ENCODE data around the gene CASKIN2.

The CASKIN2 gene, protein sequence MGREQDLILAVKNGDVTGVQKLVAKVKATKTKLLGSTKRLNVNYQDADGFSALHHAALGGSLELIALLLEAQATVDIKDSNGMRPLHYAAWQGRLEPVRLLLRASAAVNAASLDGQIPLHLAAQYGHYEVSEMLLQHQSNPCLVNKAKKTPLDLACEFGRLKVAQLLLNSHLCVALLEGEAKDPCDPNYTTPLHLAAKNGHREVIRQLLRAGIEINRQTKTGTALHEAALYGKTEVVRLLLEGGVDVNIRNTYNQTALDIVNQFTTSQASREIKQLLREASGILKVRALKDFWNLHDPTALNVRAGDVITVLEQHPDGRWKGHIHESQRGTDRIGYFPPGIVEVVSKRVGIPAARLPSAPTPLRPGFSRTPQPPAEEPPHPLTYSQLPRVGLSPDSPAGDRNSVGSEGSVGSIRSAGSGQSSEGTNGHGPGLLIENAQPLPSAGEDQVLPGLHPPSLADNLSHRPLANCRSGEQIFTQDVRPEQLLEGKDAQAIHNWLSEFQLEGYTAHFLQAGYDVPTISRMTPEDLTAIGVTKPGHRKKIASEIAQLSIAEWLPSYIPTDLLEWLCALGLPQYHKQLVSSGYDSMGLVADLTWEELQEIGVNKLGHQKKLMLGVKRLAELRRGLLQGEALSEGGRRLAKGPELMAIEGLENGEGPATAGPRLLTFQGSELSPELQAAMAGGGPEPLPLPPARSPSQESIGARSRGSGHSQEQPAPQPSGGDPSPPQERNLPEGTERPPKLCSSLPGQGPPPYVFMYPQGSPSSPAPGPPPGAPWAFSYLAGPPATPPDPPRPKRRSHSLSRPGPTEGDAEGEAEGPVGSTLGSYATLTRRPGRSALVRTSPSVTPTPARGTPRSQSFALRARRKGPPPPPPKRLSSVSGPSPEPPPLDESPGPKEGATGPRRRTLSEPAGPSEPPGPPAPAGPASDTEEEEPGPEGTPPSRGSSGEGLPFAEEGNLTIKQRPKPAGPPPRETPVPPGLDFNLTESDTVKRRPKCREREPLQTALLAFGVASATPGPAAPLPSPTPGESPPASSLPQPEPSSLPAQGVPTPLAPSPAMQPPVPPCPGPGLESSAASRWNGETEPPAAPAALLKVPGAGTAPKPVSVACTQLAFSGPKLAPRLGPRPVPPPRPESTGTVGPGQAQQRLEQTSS (N-terminal part only)

DNA sequence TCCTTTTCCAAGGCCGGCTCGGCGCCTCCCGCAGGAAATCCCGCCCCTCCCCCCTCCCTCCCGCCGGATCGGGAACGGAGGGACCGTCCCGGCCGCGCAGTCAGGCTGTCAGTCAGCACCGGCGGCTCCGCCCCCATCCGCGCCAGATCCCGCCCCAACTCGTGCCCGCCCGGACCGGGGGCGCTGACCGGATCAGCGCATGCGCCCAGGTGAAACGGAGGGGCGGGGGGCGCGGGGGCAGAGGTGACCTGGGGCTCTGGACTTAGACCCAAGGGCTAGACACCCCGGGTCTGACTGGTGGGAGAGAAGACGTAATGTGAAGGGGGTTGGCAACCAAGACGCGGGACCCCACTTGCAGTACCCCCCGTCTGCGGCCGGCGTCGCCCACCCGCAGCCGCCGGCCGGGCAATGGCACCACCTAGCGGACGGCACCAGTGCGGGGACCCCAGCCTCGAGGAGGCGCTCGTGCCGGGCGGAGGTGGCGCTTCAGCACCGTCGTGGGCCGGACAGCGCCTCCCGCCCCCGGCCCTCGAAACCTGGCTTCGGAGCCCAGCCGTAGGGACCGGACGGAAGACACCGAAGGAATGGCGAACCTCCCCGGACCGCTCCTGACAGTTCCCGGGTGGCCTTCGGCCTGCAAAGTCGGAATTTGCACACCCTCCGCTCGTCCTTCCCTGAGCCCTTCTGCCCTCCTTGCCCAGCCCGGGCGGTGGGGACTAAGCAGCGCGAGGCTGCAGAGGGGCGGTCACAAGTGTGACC, at the start of gene CASKIN2:
TSS of gene CASKIN2 (minus strand) at position 42 of the 759 bp plus-strand sequence. CDS start 1,733 bp downstream, outside the sequence.
- DNase-seq = peak; percentile 97

DNA sequence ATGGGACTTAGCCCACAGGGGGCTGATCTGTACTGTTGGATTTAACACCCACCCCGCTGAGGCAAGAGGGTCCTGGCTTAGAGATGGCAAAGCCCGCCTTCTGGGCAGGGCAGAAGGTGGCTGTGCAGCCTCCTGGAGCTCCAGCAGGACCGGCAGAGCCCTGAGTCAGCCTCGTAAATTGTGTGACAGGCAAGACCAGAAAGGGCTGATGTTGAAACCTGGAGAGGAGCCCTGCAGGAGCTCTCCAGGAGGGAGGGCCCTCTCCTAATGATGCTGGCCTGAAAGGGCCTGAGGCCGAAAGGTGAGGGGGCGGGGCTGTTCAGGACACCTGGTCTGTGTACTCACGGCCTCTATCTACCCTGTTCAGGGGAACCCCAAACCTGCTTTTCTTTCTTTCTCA, 49.7 kb upstream of the CASKIN2 start:
- no peak for DNase-seq

DNA sequence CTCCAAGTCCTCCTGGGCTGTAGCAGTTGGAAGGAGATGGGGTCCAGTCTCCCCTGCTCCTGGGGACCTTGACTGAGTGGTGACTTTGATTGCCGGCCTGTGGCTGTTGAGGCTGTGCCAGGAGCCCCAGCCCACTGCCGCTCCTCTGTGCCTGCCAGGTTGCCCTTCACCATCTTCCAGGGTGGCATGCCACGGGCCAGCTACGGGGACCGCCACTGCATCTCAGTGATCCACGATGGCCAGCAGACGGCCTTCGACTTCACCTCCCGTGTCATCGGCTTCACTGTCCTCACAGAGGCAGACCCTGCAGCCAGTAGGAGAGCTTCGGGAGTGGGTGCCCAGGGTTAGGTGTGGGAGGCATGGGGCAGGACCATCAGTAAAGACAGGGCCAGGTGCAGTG, 48.9 kb upstream of the CASKIN2 start:
- no peak for DNase-seq

DNA sequence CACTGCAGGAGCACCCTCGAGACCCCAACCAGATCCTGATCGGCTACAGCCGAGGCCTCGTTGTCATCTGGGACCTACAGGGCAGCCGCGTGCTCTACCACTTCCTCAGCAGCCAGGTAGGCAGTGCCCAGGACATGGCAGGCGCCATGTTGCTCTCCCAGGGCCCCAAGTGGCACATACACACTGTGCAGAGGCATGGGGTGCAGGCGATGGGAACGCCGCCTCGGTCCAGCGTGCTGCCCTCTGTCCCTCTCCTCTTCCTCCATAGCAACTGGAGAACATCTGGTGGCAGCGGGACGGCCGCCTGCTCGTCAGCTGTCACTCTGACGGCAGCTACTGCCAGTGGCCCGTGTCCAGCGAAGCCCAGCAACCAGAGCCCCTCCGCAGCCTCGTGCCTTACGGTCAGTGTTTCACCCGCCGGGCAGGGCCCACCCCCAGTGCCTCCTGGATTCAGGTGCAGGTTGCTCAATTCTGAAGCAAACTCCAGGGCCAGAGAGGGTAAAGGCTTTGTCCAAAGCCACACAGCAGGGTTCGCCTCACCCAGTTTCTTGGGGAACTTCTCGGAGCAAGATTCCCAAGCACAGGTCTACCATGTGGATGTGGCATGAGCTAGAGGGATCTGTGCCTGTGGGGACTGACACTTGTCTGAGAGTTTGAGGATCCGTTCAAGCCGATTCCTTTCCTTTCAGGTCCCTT, 47.9 kb upstream of the CASKIN2 start:
- DNase-seq = no peak

DNA sequence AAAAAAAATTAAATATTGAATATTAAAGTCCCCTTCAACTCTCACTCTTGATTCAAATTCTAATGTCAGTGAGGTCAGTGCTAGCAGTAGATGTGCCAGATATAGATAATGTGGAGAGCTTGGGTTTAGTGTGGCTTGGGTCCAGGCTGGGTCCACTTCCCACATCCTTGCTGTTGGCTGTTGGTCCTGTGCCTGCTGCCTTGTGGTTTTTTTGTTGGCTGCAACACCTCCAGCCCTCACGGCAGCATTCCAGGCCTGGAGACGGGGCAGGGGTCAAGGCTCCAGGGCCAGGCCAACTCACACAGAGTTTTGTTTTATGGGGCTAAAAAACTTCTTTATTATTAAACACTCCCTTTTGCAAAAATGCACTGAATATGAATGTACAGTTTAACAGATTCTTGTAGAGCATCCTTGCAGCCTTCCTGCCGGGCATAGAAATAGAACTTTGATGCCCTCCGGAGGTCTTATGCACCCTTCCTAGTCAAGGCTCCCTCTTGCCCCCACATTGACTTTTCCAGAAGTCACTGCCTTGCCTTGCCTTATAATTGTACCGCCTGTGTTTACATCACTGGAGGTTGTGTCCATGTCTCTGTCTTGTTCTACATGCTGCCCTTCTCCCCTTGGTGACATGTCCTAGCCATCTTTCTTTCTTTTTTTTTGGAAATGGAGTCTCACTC, 46.7 kb upstream of the CASKIN2 start:
- DNase-seq = no peak

DNA sequence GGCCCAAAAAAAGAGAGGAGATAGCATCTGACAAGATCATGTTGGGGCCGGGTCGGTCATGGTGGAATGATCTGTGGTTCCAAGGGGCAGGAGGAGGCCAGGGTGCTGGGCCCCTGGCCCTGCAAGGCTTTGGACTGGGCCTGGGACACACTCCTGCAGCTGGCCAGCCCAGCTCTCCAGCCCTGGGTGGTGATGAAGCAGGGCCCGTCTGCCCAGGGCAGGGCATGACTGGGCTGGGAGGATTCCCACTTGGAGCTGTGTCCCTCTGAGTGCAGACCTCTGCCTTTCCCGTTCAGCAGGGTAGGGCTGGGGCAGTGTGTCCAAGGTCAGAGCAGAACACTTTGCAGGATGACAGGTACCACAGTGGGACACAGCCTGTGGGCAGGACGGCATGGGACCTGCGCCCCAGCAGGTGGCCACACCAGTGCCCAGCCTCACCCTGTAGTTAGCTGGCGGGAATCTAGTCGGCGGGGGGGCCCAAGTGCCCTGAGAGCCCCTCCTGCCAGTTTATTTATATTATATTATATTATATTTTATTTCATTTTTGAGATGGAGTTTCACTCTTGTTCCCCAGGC, 44.7 kb upstream of the CASKIN2 start:
- DNase-seq = no peak

DNA sequence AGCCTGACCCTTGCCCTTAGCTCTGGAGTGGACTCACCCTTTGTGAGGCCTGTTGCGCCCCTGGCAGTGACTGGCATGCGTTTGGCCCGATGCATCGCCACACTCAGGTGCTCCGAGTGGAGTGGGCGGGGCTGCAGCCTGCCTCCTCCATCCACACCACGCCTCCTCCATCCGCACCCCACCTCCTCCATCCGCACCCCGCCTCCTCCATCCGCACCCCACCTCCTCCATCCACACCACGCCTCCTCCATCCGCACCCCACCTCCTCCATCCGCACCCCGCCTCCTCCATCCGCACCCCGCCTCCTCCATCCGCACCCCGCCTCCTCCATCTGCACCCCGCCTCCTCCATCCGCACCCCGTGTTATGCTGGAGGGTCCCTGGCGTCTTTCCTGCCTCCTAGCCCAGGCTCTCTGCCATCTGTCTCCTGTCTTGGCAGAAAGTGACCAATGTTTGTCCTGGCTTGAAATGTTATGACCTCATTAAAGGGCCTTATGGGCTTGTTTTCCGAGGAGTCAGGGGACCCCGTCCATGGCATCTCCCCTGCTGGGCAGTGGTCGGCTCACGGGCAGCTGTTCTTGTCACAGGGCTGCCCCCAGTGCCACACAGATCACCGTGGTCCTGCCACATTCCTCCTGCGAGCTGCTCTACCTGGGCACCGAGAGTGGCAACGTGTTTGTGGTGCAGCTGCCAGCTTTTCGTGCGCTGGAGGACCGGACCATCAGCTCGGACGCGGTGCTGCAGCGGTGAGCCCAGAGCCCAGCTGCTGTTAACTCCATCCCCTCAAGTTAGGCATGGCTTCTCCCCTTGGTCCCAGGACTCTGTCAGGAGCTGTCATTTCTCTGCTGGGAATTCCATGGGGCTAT, 43.6 kb upstream of the CASKIN2 start:
- no peak for DNase-seq

DNA sequence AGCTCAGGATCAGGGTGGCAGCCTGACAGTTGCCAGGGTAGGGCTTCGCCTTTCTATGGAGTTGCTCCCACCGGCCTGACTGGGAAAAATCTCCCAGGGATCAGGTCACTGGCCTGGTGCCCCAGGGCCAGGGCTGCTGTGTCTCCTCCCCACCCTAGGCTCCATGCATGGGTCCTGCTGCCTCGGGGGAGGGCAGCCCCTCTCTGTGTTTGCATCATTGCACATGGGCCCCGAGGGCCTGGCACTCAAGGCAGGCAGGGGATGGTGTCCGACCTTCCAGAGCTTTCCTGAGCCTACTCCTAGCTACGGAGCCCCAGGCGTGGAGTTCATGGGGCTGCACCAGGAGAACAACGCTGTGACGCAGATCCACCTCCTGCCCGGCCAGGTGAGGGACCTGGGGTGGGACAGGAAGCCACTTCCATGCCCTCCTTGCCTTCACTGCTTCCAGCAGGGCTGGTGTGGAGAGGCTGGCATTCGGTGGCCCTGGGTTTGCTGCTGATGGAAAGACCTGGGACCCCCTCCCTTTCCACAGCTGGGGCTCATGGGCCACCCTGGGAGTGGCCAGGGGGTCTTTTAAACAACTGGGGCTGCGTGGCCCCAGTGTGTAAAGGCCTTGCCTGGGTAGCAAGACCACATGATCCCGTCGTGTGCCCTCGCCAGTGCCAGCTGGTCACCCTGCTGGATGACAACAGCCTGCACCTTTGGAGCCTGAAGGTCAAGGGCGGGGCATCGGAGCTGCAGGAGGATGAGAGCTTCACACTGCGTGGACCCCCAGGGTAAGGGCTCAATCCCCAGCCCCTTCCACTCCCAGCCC, 42.7 kb upstream of the CASKIN2 start:
- DNase-seq = no peak

DNA sequence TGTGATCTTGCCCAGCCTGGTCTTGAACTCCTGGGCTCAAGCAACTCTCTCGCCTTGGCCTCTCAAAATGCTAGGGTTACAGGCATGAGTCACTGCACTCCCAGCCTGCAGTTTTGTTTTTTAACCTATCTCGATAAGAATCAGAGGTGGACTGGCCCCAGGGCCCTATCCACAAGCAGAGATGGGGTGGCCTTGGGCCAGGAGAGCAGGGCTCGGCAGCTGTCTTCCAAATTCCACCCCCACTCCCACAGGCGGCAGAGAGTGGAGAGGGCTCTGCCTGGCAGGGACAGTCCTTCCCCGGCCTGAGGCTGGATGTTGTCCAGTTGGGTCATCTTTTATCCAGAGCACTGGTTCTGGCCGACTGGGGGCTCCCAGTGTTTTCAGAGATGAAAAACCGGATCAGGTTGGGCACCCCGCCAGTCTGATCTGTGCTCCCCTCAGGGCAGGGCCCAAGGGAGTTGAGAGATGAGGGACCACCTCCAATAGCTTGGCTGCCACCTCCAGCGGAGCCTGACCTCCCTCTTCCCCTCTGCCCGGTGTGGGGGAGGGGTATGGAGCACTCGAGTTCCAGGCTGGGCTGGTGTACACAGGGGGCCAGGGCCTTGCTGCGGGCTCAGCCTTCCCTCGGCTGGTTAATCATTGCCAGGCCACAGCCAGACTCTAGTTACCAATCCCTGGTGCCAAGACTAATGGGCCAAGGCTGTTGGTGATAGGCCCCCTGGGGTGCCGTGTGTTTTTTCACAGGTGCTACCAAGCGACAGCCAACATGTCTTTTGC, 41.9 kb upstream of the CASKIN2 start:
- no peak for DNase-seq

DNA sequence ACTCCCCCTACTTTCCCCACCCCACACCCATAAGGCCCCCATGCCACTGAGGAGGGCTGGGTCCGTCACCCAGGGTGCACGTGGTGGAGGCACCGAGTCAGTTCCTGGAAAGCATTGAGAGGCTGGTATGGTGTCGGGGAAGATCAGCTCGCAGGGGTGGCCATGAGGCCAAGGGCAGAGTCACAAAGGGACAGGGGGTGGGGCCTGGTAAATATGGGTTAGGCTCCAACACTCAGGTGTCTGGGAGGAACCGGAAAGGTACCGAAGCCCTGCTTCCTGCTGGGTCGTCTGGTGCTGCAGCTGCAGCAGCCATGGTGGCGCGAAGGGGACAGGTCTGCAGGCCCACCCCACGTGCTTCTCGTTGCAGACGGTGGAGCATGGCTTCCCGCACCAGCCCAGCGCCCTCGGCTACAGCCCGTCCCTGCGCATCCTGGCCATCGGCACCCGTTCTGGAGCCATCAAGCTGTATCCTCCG, 40.4 kb upstream of the CASKIN2 start:
- no peak for DNase-seq

DNA sequence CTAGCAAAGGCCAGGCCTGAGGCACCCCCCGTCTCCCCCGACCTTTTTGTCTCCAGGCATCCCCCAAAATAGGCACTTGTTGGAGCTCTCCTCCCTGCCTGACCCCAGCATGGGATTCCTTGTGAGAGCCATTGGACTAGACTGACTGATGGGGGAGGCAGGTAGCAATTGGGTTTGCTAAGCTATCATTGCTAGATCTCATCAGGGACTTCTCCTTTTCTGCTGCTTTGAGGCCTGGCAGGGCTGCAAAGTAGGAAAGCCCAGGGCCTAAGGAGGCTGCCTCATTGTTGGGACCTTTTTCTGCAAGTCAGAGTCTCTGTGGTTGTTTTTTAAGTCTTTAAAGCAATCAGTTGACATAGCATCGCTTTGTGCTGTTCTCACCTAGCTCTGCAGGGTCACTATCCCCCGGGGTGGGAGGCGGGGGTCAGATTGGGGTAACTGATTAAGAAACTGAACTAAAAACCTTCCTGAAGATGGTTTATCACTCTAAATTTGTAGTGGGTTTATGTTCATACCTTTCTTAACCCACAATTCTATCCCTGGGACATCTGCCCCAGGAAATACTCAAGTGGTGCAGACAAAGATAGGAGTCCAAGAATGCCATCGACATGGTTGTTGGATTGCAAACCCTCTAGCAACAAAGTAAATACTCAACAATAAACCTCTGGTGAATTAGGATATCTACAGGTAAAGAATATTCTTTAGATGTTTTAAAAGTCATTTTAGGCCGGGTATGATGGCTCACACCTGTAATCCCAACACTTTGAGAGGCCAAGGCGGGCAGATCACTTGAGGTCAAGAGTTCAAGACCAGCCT, 38.2 kb upstream of the CASKIN2 start:
- DNase-seq = no peak

DNA sequence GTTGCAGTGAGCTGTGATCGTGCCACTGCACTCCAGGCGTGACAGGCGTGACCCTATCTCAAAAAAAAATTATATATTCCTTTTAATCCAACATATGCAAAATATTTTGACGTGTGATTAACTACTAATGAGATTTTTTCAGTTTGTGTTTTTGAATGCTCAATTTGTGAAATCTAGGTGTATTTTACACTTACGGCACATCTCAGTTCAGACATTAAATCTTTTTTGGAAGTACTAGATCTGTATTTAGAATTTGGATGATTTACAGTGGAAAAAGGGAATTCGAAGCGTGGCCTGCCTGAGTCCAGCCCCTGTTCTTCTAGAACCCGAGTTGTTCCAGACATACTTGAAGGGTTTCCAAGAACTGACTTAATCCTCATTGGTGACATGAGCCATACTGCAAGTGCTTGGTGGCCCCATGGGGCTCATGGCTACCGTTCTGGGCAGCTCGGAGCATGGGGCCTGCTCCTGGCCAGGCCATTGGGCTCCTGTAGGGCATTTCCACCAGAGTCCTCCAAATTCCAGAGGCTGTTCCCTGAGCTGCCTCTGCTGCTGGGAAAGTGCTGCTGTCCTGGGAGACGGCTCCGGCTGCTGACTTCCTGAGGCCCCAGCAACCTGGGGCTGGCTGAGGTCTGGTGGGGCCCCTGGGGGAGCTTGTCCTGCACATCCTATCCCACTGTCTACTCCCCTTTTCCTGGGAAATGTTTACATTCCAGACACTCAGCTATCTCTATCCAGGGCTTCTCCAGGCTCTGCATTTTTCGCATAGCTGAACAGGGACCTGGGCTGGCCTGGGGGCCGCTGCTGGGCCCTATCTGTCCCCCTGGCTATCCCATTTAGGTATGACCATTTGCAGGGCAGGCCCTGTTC, 37.3 kb upstream of the CASKIN2 start:
- no peak for DNase-seq

DNA sequence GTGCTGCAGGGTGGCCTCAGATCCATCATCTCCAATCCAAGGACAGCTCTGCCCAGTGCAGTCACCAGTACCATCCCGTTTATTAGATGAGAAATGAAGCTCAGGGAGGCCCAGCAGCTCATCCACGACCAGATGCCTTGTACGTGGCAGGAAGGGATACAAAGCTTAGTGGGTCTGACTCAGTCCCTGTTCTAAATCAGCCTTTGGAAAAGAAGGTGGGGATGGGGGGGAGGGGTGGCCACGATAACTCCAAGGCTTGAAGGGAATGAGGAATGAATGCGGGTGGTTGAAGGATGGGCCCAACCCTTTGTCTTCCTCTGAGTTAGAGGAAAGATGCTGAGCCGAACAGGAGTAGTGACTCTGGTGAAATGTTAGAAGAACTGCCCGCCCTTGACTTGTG, 35.9 kb upstream of the CASKIN2 start:
- DNase-seq = no peak

DNA sequence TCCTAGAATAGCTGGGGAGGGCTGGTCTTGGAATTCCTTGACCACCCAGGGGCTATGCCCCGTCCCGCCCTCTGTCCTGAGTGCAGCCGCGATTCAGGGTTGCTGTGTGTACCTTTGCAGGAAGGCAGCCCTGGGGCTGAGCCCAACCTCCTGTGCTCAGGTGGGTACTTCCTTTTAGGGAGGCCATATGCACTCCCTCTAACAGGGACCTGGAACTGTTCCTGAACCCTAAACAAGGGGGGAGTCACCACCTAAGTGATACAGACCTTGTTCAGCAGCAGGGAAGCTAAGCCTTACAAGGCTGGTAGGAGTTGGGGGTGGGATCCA, 34.8 kb upstream of the CASKIN2 start:
- no peak for DNase-seq

DNA sequence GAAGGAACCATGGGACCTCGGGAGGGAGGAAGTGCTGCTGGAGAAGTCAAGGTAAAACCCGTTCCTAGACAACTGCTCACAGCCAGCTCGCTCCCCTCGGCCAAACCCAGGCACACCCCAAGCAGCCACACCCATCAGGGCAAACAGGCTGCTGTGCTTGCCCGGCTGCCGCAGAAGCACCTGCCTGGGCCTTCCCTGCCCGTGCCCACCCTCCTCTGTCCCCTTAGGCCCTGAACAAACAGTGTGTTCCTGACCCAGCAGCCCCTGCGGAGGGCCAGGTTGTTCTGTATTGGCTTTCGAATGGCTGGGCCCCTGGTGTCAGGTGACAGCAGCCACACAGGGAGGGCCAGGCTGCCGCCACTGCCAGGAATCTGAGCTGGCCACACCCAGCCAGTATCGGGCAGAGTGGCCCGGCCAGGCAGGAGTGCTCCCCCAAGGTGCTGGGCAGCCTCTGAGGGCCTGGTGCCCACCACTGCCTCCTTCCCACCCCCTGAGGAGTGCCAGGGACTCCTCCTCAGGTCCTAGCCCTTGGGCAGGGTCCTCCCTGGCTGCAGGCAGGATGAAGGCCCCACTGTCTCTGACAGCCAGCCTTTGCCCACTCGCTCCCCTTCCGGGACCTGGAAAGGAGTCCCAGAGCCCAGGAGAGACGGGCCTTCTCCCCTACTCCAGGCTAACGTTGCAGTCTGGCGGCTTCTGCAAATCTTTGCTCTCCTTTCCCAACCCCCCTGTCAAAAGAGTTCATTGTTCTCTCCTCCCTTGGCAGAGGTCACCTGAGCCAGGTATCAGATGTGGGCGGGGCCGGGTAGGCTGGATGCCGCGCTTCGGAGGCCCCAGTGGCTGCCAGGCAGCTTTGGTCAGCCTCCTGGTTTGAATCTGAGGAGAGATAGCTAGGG, 34.2 kb upstream of the CASKIN2 start:
- no peak for DNase-seq

All from retina (tissue), 1 donor.